ENCODE measurements around the gene SYNDIG1. TPM values are rescaled to one million over a fixed set of nuclear protein-coding genes. Genes with fewer than 3 reads are reported as not detected.
A peak's percentile ranks its signal among the peaks of the same experiment; 100 is the strongest.

Gene SYNDIG1
- polyA plus RNA-seq, 3 donors: 9.2 to 11.7 (median 9.9) TPM

DNA sequence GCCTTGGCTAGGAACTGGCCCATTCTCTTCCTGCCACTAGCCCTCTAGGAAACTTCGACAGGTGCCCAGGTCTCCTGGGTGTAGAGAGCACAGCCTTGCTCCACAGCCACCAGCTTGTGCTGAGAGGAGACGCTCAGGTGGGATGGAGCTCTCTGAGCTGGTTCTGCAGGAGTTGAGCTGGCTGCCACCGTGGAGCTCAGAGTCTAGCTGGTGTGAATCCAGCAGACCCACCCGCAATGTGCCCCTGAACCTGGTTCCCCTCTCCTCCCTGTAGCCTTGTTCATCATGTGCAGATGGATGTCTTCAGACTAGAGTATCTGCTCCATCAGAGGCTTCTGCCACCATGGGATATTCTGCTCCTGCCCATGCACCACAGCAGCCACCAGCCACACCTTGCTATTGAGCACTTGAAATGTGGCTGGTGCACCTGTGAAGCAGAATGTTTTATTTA is 222.5 kb downstream of the SYNDIG1 start:
- DNase-seq: no peak

DNA sequence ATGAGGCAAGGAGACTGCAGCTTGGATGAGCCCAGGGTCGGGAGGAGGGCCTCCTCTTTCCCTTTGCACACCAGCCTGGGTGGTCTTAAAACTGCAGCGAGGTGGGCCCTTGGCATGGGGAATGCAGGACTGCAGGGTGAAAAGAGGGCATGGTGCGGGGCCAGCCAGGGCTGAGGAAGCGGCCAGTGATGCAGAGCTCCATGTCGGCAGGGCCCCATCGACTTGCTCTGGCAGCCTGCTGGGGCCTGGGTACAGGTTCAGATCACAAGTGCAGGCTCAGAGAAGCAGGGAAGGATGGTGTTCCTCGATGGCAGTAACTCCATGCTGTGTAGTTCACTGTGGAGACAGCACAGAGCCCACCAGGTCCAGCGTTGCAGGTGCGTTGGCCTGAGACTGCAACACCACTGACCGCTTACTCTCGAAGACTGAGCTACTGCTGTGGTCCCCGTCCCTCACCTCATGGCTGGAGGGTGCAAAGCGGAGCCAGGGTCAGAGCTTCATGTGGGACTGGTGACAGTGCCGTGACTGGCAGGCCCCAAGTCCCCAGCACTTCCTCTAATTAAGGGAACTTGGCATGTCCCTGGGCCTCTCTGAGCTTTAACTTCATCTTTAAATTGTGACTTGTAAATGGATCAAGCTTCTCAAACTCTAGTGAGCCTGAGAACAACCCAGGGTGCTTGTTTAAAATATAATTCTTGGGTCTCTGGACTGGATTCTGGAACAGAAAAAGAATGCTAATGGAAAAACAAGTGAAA is 223.2 kb downstream of the SYNDIG1 start:
- no peak for DNase-seq

DNA sequence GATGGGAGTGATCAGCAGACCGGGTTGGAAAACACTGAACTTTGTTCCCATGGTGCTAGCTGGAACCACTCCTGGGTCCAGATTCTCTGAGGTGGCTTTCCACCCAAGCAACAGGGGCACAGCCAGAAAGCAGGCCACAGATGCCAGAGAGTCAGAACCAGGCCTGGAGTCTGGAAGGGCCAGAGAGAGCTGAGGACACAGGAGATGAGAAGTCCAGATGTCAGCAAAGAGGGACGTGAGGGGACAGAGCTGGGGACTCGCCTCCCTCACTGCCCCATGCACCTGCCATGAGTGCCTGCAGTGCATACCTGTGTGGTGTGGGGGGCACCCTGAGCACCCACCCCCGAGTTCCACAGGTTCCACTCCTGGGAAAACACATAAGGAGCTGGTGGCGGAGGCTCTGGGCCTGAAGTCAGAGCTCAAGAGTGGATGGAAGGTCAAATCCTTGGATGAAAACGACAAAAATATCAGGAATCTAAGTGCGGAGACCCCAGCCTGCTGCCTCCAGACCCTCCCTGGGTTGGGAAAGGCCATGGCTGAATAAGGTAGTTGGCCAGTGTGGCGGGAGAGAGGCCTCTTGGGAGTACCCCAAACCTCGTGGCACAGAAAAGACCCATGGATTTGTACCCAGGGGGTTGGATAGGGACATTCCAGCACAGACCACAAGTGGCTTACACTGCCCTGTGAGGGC is 224.2 kb downstream of the SYNDIG1 start:
- DNase-seq: no peak

DNA sequence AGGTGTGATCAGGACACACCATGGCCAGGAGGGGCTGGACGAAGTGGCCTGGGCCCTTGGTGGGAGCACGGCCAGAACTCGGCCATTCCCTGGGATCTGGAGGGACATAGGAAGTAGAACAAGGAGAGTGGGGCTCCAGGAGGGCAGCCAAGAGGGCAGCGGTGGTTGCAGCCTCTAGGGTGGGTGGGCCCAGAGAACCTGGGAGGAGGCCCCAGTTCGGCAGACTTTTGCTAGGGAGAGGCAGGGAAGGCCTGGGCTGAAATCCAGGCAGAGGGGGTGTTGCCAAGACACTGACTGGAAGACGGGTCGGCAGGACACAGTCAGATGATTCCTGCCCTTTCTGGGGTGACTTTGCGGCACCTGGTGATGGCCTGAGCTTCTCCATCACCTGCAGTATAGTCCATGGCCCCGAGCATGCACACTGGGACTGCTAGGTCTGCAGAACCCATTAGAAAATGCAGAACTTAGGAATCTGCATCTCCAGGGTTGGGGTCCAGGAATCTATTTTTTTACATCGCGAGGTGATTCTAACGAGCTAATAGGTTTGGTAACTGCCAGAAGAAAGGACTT is 224.8 kb downstream of the SYNDIG1 start:
- no peak for DNase-seq

- peak; percentile 44 for DNase-seq
Measured at GRCh38 chr20:24694727-24695528, 225.5 kb downstream of the SYNDIG1 start.

- DNase-seq: no peak
Measured at GRCh38 chr20:24695529-24696225, 226.2 kb downstream of the SYNDIG1 start.

GRCh38 chr20:24696396-24696795 is 227.0 kb downstream of the SYNDIG1 start:
- no peak for DNase-seq

- DNase-seq: no peak
Measured at GRCh38 chr20:24697411-24697810, 228.0 kb downstream of the SYNDIG1 start.

GRCh38 chr20:24698189-24698588 is 228.8 kb downstream of the SYNDIG1 start:
- no peak for DNase-seq

GRCh38 chr20:24698706-24699206 is 229.3 kb downstream of the SYNDIG1 start:
- no peak for DNase-seq

- no peak for DNase-seq
Measured at GRCh38 chr20:24699321-24700165, 230.1 kb downstream of the SYNDIG1 start.

DNA sequence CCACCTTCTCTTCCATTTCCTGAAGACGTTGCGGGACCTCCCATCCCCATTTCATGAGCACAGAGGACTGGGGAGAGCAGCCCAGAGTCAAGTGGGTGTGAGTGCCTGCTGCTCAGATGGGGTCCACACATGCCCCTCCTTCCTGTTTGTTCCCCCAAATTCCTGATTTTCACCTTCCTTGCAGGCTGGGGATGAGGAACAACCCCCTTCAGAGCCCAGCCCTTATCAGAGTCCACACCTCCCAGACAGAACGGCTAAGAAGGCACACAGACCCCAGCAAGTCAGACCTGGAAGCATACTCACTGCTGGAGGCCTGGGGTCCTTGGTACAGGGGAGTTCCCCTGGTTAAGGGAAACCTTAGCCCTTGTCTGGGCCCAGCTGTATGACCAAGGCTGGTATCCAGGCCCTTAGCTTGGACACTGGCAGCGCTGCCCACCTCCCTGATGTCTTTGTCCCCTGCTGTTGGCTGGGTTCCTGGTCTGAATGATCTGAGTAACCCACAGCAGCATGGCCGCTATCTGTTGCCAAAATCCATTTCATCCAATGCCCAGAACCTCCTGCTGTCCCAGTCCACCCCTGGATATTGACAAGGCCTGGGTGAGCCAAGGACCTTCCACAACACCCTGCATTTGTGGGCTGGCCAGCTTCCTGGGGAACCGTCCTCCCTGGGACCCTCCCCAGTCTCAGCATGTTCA is 230.9 kb downstream of the SYNDIG1 start:
- no peak for DNase-seq

DNA sequence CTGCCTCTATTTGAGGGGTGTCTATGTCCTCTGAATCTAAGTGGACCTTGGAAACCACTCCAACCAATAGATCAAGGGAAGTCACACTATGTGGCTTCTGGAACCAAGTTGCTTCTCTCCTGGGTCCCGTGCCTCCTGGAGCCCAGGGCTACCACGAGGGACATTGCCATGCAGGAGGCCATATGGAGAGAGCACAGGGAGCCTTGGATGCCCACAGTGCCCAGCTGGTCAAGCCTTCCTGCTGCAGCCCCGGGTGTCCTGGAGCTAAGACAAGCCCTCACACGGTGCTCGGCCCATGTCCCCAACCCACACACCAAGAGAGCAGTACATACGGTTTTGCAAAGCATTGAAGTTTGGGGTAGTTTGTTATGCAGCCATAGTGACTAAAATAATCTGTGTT is 231.6 kb downstream of the SYNDIG1 start:
- no peak for DNase-seq

- DNase-seq: no peak
Measured at GRCh38 chr20:24701668-24702067, 232.2 kb downstream of the SYNDIG1 start.

DNA sequence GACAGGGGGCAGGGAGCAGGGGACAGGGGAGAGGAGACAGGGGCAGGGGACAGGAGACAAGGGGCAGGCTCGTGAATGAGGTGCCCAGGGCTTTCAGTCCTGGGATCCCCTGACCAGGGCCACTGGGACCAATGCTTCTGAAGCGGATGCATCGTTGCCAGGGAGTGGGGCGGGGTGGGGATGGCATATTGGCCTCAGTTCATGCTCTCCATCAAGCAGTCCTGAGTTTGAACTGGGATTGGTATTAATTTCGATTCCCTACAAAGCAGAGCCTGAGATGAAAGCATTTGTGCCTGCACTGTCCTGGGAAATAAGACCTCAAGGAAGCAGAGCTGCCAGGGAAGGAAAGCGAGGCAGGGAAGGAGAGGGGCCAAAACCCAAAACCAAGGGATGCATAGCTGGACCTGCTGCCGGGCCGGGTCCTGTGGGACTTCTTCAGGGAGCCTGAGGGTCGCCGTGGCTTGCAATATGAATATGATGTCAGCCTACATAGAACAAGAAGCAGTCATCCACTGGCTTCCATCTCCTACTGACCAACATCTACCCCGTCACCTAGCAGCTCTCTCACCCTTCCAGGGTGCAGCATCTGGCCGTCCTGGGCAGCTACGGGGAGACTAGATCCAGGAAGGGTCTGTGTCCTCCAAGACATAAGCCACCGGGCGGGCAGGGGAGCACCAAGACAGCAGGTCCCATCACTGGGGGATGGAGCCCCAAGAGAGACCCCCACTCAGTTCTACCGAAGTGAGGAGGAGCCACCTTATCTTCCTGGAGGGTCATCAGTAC is 233.3 kb downstream of the SYNDIG1 start:
- DNase-seq: no peak

DNA sequence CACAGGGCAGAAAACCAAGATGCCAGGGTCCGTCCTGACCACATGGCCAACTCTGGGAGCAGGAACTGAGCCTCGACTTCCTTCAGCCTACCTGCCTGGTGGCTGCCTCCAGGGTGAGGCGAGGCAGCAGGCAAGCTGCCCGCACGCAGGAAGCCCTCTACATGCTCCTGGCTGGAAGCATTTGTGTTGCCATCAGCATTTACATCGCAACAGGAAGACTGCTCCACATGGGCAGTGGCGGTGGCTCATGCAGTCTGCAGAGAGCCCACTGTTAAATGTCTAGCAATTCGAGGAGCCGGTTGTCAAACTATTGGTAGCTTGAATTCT is 233.8 kb downstream of the SYNDIG1 start:
- DNase-seq: no peak

DNA sequence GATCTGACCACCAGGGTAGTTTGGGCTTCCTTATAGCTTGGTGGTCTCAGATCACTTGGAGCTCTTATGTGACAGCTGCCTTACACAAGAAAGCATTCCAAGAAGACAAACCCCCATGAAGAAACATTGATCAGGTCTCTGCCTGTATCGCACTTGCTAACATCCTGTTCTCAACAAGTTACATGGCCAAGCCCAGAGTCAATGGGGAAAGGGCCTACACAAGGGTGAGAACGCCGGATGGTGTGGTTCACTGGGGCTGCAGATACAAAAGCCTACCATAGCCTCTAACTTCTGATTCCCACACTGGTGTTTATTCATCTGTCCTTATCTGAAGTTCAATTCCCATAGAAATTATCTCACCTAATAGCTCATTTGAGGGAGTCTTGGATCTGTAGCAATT is 235.5 kb downstream of the SYNDIG1 start:
- DNase-seq: no peak

- no peak for DNase-seq
Measured at GRCh38 chr20:24705486-24705885, 236.1 kb downstream of the SYNDIG1 start.
